Measurements from ENCODE around the gene NBPF9. TPM values are rescaled to one million over a fixed set of nuclear protein-coding genes. Genes with fewer than 3 reads are reported as not detected.
"Not testable (repeated sequence)": the region's sequence is repeated elsewhere in the genome, so short reads cannot be mapped to it uniquely, and the experiment has no call there.

NBPF9 gene
- total RNA-seq, 1 donor from 2014 or later = 18.8 TPM

DNA sequence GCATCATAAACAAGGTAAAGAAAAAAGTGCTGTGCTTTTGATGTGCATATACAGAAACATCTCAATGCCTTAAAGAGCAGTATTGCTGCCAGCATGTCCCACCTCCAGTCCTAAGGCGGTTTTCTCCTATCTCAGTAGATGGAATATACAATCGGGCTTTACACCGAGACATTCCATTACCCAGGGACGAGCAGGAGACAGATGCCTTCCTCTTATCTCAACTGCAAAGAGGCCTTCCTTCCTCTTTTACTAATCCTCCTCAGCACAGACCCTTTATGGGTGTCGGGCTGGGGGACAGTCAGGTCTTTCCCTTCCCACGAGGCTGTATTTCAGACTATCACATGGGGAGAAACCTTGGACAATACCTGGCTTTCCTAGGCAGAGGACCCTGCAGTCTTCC lies 10.2 kb downstream of the NBPF9 start:
- H3K36me3 Mint-ChIP-seq (ENCODE audit: low read depth); H3K9me3 Mint-ChIP-seq; intact Hi-C loops (cut with micrococcal nuclease); H3K27ac Mint-ChIP-seq; H3K27me3 Mint-ChIP-seq (ENCODE audit: low read depth); H3K4me3 Mint-ChIP-seq (ENCODE audit: low read depth); H3K4me1 Mint-ChIP-seq (ENCODE audit: low read depth); DNase-seq (ENCODE audit: low spot score): not testable (repeated sequence)

GRCh38 chr1:149075505-149076127 lies 27.7 kb downstream of the NBPF9 start:
- H3K4me1 Mint-ChIP-seq (ENCODE audit: low read depth); H3K27ac Mint-ChIP-seq; intact Hi-C loops (cut with micrococcal nuclease); H3K27me3 Mint-ChIP-seq (ENCODE audit: low read depth); H3K36me3 Mint-ChIP-seq (ENCODE audit: low read depth); DNase-seq (ENCODE audit: low spot score); H3K4me3 Mint-ChIP-seq (ENCODE audit: low read depth); H3K9me3 Mint-ChIP-seq: not testable (repeated sequence)

DNA sequence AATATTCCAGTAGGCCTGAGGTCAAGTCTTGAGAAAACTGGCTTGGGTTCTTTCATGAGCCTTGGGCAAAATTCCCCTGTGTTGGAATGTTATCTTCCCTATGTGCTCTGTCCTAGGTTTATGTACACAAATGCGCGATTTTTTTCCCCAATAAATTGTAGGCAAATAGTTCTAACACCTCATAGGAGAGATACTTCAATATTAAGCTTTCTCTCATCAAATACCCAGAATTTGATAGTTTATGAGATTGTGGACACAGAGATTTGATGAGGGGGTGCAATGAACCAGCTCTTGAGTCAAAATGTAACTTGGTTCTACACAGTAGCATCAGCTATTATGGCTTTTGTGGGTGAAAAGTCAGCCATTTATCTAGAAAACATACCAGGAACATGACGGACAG lies 38.7 kb downstream of the NBPF9 start:
- H3K36me3 Mint-ChIP-seq (ENCODE audit: low read depth) = peaks cover 12% of the 10 kb centered on the region
- H3K4me1 Mint-ChIP-seq (ENCODE audit: low read depth); intact Hi-C loops (cut with micrococcal nuclease): not testable (repeated sequence)

GRCh38 chr1:149043056-149043455 lies 60.3 kb downstream of the NBPF9 start:
- H3K4me1 Mint-ChIP-seq (ENCODE audit: low read depth); DNase-seq (ENCODE audit: low spot score); intact Hi-C loops (cut with micrococcal nuclease); H3K27ac Mint-ChIP-seq; H3K9me3 Mint-ChIP-seq; H3K27me3 Mint-ChIP-seq (ENCODE audit: low read depth); H3K36me3 Mint-ChIP-seq (ENCODE audit: low read depth); H3K4me3 Mint-ChIP-seq (ENCODE audit: low read depth): not testable (repeated sequence)

More for the DNA sequence above, 38.7 kb downstream of the NBPF9 start:
- DNase-seq (ENCODE audit: low spot score); H3K27me3 Mint-ChIP-seq (ENCODE audit: low read depth); H3K9me3 Mint-ChIP-seq; H3K27ac Mint-ChIP-seq; H3K4me3 Mint-ChIP-seq (ENCODE audit: low read depth): not testable (repeated sequence)

- peaks cover 11% of the 10 kb centered on the region for H3K27me3 Mint-ChIP-seq (ENCODE audit: low read depth)
- DNase-seq (ENCODE audit: low spot score); intact Hi-C loops (cut with micrococcal nuclease); H3K4me3 Mint-ChIP-seq (ENCODE audit: low read depth); H3K36me3 Mint-ChIP-seq (ENCODE audit: low read depth); H3K9me3 Mint-ChIP-seq; H3K4me1 Mint-ChIP-seq (ENCODE audit: low read depth); H3K27ac Mint-ChIP-seq: not testable (repeated sequence)
Observed at GRCh38 chr1:149033916-149034315, 69.4 kb downstream of the NBPF9 start.

DNA sequence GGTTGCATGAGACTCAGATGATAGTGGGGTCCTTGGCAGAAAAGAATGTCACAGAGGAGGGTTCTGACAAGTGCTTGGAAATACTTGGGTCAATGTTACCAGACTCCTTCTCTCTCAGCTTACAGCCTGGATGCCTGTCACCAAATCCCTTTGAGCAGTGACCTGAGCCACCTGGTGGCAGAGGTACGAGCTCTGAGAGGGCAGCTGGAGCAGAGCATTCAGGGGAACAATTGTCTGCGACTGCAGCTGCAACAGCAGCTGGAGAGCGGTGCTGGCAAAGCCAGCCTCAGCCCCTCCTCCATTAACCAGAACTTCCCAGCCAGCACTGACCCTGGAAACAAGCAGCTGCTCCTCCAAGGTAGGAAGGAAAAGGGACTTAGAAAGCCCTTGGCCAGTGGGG lies 79.0 kb downstream of the NBPF9 start:
- H3K27me3 Mint-ChIP-seq (ENCODE audit: low read depth); H3K27ac Mint-ChIP-seq; H3K4me3 Mint-ChIP-seq (ENCODE audit: low read depth); intact Hi-C loops (cut with micrococcal nuclease); H3K9me3 Mint-ChIP-seq; H3K4me1 Mint-ChIP-seq (ENCODE audit: low read depth); H3K36me3 Mint-ChIP-seq (ENCODE audit: low read depth); DNase-seq (ENCODE audit: low spot score): not testable (repeated sequence)

- H3K4me3 Mint-ChIP-seq (ENCODE audit: low read depth); H3K27me3 Mint-ChIP-seq (ENCODE audit: low read depth); intact Hi-C loops (cut with micrococcal nuclease); H3K9me3 Mint-ChIP-seq; H3K27ac Mint-ChIP-seq; H3K4me1 Mint-ChIP-seq (ENCODE audit: low read depth); DNase-seq (ENCODE audit: low spot score); H3K36me3 Mint-ChIP-seq (ENCODE audit: low read depth): not testable (repeated sequence)
Observed at GRCh38 chr1:149018577-149018976, 84.8 kb downstream of the NBPF9 start.

GRCh38 chr1:149016626-149017025 lies 86.7 kb downstream of the NBPF9 start:
- H3K4me3 Mint-ChIP-seq (ENCODE audit: low read depth); DNase-seq (ENCODE audit: low spot score); H3K9me3 Mint-ChIP-seq; H3K27ac Mint-ChIP-seq; H3K36me3 Mint-ChIP-seq (ENCODE audit: low read depth); H3K4me1 Mint-ChIP-seq (ENCODE audit: low read depth); intact Hi-C loops (cut with micrococcal nuclease); H3K27me3 Mint-ChIP-seq (ENCODE audit: low read depth): not testable (repeated sequence)

DNA sequence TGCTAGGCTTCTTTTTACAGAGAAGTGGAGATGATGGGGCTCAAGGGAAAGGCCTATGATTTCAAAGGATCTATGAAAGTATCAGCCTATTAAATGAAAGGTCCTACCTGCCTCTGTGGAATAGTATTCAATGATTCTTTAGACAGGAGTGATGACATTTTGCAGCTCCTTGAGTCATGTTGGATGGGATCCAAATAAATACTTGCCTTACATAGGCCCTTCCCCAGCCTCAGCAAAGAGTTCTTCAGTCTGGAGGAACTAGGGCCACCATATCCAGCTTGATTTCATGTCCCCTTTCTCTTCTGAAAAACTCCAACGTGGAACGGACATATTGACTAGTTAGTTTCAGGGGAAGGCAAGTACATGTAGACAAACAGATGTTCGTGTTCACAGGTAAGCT lies 87.8 kb downstream of the NBPF9 start:
- H3K4me3 Mint-ChIP-seq (ENCODE audit: low read depth); H3K27me3 Mint-ChIP-seq (ENCODE audit: low read depth); H3K27ac Mint-ChIP-seq; intact Hi-C loops (cut with micrococcal nuclease); DNase-seq (ENCODE audit: low spot score); H3K4me1 Mint-ChIP-seq (ENCODE audit: low read depth); H3K9me3 Mint-ChIP-seq; H3K36me3 Mint-ChIP-seq (ENCODE audit: low read depth): not testable (repeated sequence)

DNA sequence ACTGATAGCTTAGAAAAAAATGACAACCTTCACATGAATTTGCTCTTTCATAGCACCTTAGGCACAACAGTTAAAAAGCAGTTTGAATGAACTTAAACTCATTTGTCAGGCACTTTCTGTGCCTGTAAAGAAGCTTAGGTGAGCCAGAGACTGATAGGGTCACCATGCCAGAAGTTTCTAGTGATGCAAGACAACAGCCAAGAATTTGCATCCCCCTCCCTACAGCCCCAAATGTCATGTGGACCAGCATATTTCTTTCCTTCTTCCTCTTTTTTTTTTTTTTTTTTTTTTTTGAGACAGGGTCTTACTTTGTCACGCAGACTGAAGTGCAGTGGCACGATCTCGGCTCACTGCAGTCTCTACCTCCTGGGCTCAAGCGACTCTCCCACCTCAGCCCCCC lies 89.8 kb downstream of the NBPF9 start:
- H3K27me3 Mint-ChIP-seq (ENCODE audit: low read depth); H3K4me1 Mint-ChIP-seq (ENCODE audit: low read depth); intact Hi-C loops (cut with micrococcal nuclease); H3K4me3 Mint-ChIP-seq (ENCODE audit: low read depth); DNase-seq (ENCODE audit: low spot score); H3K27ac Mint-ChIP-seq; H3K9me3 Mint-ChIP-seq; H3K36me3 Mint-ChIP-seq (ENCODE audit: low read depth): not testable (repeated sequence)

GRCh38 chr1:149012599-149012998 lies 90.8 kb downstream of the NBPF9 start:
- DNase-seq (ENCODE audit: low spot score); H3K27ac Mint-ChIP-seq; intact Hi-C loops (cut with micrococcal nuclease); H3K36me3 Mint-ChIP-seq (ENCODE audit: low read depth); H3K9me3 Mint-ChIP-seq; H3K27me3 Mint-ChIP-seq (ENCODE audit: low read depth); H3K4me3 Mint-ChIP-seq (ENCODE audit: low read depth); H3K4me1 Mint-ChIP-seq (ENCODE audit: low read depth): not testable (repeated sequence)

- H3K27ac Mint-ChIP-seq; H3K4me1 Mint-ChIP-seq (ENCODE audit: low read depth); H3K36me3 Mint-ChIP-seq (ENCODE audit: low read depth); DNase-seq (ENCODE audit: low spot score); H3K27me3 Mint-ChIP-seq (ENCODE audit: low read depth); H3K4me3 Mint-ChIP-seq (ENCODE audit: low read depth); H3K9me3 Mint-ChIP-seq; intact Hi-C loops (cut with micrococcal nuclease): not testable (repeated sequence)
Observed at GRCh38 chr1:149009761-149010160, 93.6 kb downstream of the NBPF9 start.

- H3K36me3 Mint-ChIP-seq (ENCODE audit: low read depth); H3K27ac Mint-ChIP-seq; intact Hi-C loops (cut with micrococcal nuclease); H3K4me1 Mint-ChIP-seq (ENCODE audit: low read depth); H3K27me3 Mint-ChIP-seq (ENCODE audit: low read depth); DNase-seq (ENCODE audit: low spot score); H3K4me3 Mint-ChIP-seq (ENCODE audit: low read depth); H3K9me3 Mint-ChIP-seq: not testable (repeated sequence)
Observed at GRCh38 chr1:149008769-149009168, 94.6 kb downstream of the NBPF9 start.

DNA sequence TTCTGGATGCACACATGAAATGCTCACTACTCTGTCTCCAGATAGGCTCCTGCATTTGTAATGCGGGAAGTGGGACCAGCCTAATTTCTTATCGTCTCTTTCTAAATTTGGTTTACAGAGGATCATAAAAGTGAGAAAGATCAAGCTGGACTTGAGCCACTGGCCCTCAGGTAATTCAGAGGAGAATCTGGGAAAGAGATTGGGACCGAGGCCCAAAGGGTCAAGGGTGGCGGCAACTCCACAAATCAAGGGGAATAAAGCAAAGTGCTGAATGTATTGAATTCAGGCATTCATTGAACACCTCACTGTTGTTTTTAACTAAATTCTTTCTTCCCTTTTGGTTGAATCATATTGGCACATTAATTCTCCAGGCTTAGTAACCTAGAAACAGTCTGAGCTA lies 95.0 kb downstream of the NBPF9 start:
- H3K27ac Mint-ChIP-seq; intact Hi-C loops (cut with micrococcal nuclease); DNase-seq (ENCODE audit: low spot score); H3K9me3 Mint-ChIP-seq; H3K4me1 Mint-ChIP-seq (ENCODE audit: low read depth); H3K27me3 Mint-ChIP-seq (ENCODE audit: low read depth); H3K36me3 Mint-ChIP-seq (ENCODE audit: low read depth); H3K4me3 Mint-ChIP-seq (ENCODE audit: low read depth): not testable (repeated sequence)

All from activated T-helper 2 cell treated with anti-CD3 and anti-CD28 coated beads, Interferon-gamma antibody, Interleukin-2, Interleukin-4, amounts not matched to agents 10 μg/mL and 5 μg/mL and 100 μg/mL, durations not matched to agents 14 hours and 24 hours and 36 hours (primary cell).